ENCODE results near the gene TNFRSF1A.

TNFRSF1A gene

GRCh38 chr12:6374028-6374785, 32.3 kb upstream of the TNFRSF1A start:
- no peak for FAIRE-seq

- no peak for FAIRE-seq
Observed at GRCh38 chr12:6373022-6373787, 31.3 kb upstream of the TNFRSF1A start.

- FAIRE-seq, result no peak
Observed at GRCh38 chr12:6372403-6373003, 30.6 kb upstream of the TNFRSF1A start.

- FAIRE-seq, result no peak
Observed at GRCh38 chr12:6370994-6371754, 29.3 kb upstream of the TNFRSF1A start.

DNA sequence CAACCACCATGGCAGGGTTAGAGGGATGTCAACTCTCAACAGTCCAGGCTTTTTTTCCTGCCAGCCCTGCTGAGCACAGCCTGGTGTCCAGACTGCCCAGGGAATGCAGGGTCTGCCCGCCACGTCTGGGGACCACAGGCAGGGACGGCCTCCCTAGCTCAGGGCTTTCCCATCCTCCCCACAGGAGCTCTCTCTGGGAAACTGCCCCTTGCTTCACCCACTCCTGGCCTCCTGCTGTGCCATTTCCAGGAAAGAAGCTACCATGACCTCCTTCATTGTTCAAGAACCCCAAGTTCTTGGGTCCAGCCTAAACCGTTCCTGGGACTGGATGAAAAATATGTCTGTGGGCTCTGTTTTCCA, 28.7 kb upstream of the TNFRSF1A start:
- no peak for FAIRE-seq

DNA sequence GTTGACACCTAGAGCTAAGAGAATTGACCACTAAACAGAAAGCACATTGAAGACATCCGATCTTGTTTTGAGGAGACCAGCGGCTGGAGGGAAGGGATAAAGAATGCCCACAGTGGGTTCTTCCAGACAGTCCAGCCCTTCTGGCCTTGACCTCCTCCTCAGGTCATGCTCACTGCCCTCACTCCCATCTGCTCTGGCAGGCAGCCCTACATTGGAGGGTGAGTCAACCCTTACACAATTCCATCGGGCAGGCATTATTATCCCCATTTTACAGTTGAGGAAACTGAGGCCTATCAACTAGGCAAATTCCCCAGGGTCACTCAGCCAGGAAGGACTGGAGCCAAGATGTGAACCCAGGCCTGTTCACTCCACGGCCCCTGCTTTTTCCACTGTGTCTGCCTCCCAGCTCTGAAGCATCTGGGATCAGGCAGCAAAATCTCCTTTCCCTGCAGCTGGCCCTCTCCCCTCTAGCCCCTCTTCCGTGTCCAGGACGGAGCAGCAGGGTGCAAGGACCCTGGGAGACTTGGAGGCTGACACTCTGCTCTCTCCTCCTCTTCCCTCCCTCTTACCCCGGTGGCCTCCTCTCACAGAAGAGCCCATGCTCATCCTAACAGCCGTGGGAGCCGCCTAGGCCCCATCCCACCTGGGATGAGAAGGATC, 28.2 kb upstream of the TNFRSF1A start:
- no peak for FAIRE-seq

GRCh38 chr12:6368906-6369525, 27.1 kb upstream of the TNFRSF1A start:
- no peak for FAIRE-seq

- FAIRE-seq, result no peak
Observed at GRCh38 chr12:6367969-6368892, 26.4 kb upstream of the TNFRSF1A start.

DNA sequence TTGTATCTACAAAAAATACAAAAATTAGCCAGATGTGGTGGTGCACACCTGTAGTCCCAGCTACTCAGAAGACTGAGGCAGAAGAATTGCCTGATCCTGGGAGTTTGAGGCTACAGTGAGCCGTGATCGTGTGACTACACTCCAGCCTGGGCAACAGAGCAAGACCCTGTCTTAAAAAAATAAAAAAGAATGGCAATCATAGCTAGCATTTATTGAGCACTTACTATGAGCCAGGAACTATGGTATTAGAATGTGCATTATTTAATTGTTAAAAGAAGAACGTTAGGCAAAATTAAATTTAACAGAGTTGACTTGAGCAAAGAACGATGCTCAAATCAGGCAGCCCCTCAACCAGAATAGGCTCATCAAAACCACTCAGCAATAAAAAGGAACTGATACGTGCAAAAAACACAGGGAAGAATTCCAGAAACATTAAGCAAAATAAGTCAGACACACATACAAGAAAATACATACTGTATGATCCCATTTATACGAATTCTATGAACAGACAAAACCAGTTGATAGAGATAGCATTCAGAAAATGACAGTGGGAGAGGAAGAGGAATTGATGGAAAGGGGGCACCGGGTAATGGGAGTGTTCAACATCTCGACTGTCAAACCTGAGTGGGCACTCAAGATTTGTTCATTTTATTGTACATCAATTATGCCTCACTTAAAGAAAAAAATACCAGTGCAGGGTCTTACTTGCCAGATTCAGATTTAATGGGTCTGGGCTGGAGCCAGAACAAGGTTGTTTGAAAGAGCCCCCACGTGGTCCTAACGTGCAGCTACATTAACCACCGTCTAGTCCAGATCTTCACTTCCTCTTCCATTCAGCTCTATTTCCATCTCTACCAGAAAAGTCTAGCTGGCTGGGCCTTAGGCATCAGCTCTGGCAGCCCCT, 25.4 kb upstream of the TNFRSF1A start:
- no peak for FAIRE-seq

GRCh38 chr12:6364044-6364374, 22.1 kb upstream of the TNFRSF1A start:
- FAIRE-seq, result no peak

GRCh38 chr12:6363330-6364043, 21.6 kb upstream of the TNFRSF1A start:
- no peak for FAIRE-seq

GRCh38 chr12:6363010-6363329, 21.1 kb upstream of the TNFRSF1A start:
- FAIRE-seq, result no peak

- no peak for FAIRE-seq
Observed at GRCh38 chr12:6362403-6362802, 20.5 kb upstream of the TNFRSF1A start.

DNA sequence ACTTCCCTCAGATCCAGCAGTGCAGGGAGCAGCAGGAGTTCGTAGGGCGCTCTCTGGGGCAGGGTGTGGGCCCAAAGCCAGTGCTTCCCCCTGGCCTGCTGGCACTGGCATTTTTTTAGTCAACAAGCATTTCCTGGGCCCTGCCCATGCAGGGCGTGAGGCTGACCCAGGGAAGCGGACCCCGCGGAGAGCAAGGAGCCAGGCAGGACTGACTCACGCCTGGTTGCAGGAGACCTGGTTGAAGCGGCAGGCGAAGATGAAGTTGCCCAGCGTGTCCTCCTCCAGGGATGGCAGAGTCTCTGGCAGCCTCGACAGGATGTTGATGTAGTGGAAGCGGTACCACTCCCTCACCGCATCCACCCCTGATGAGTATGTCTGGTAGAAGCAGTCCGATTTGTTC, 20.0 kb upstream of the TNFRSF1A start:
- FAIRE-seq, result no peak

- FAIRE-seq, result no peak
Observed at GRCh38 chr12:6360578-6361490, 19.0 kb upstream of the TNFRSF1A start.

GRCh38 chr12:6360080-6360571, 18.2 kb upstream of the TNFRSF1A start:
- no peak for FAIRE-seq

- FAIRE-seq, result no peak
Observed at GRCh38 chr12:6358881-6359280, 17.0 kb upstream of the TNFRSF1A start.

DNA sequence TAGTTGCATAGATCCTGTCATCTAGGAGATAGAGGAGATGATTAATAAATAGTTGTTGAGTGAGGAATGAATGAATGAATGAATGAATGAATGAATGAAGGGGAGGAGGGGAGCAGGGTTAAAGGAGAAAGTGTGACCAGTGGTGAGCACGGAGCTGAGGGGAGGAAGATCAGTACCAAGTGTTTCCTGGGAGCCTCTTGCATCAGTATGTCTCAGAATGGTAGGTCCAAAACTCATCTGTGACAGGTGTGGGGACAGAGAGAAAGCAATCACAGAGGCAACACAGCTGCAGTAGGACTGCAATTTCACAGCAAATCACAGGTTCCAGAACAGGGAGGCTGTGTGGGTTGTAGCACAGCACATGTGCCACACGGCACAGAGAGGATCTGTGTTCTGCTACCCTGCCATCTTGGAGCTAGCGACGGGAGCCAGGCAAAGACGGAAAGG, 14.5 kb upstream of the TNFRSF1A start:
- FAIRE-seq, result no peak

Measured in A204.1 (cell line).